ENCODE data around the gene SLAMF9. TPM values are rescaled to one million over a fixed set of nuclear protein-coding genes. Genes with fewer than 3 reads are reported as not detected.

Gene SLAMF9
- total and polyA plus RNA-seq, 2 of the 8 experiments (the other 6 are each of a cell fraction or from before 2014, with no cell fraction given): not detected

DNA sequence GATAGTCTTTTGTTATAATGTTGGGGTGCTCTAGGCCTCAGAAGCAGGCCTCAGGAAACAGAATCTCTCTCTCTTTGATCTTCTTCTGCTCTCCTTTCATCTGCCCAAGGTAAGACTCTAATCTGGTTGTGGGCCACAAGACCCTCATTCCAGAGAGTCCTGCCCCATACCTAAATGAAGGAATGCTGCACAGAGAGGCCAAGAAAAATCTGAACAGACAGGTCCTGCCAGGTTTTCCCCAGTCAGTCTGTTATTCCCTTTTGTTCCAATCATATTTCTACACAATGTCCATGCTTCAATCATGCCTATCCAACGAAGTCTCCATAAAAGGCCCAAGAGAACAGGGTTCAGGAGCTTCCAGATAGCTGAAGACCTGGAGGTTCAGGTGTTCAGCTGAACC lies 47.1 kb downstream of the SLAMF9 start:
- no peak overlapping the region for H2BK12ac ChIP-seq (ENCODE audit: low read depth, low read length)
- no peak overlapping the region for H2BK15ac ChIP-seq (ENCODE audit: low read length)
- H2BK120ac ChIP-seq (replicated peaks; ENCODE audit: low read depth, low read length): no peak overlapping the region
- no peaks in the 10 kb centered on the region; a peak in 1 of 7 replicates for H3K27me3 ChIP-seq (replicated peaks in 1 of 4; ENCODE audit: control insufficient read depth in 3 of 4, extremely low read depth in 1 of 4, insufficient read depth in 3 of 4, low read length in 3 of 4)
- TF ChIP-seq BACH1 (IDR thresholded peaks at IDR 0.05; ENCODE audit: low read length) (no peak), CBX8 (IDR thresholded peaks at IDR 0.05; ENCODE audit: borderline replicate concordance, low read depth, low read length) (no peak), SRF (IDR thresholded peaks at IDR 0.05; ENCODE audit: low read depth, low read length) (no peak), CREB1 (IDR thresholded peaks at IDR 0.05) (no peak), MAFK (IDR thresholded peaks at IDR 0.05; ENCODE audit: low read depth, low read length) (no peak), SAP30 (IDR thresholded peaks at IDR 0.05; ENCODE audit: insufficient read depth, insufficient replicate concordance, low read length) (no peak), KDM4A (IDR thresholded peaks at IDR 0.05; ENCODE audit: low read depth, low read length, severe bottlenecking) (no peak), CTBP2 (IDR thresholded peaks at IDR 0.05; ENCODE audit: borderline replicate concordance, insufficient read depth, insufficient read length, low read length) (no peak), SP1 (IDR thresholded peaks at IDR 0.05; ENCODE audit: low read depth, low read length) (no peak), PHF8 (conservative IDR thresholded peaks at IDR 0.05; ENCODE audit: low read depth, low read length) (no peak), SUZ12 (IDR thresholded peaks at IDR 0.05; ENCODE audit: low read length) (no peak), KDM1A (IDR thresholded peaks at IDR 0.05; ENCODE audit: borderline replicate concordance, low read length) (no peak), GABPA (IDR thresholded peaks at IDR 0.05; ENCODE audit: borderline replicate concordance, insufficient read depth, low read length) (no peak)
- H3K4me2 ChIP-seq (ENCODE audit: insufficient read depth in 1 of 2, low read depth in 2 of 2, low read length in 2 of 2): no peak overlapping the region
- H4K5ac ChIP-seq (ENCODE audit: insufficient read length, low read depth, low read length): no peak overlapping the region
- CTCF ChIA-PET (ENCODE audit: partially characterized antibody): interaction anchor here (0.8 to 1.6 kb wide), 6 partner anchors 12 to 99 kb away, joined by 3 to 4 read pairs (median 3); partner anchors contain the start of gene TAGLN2
- no peaks in the 10 kb centered on the region for H3K23me2 ChIP-seq (ENCODE audit: low read depth, low read length)
- no peak overlapping the region for H3K9ac ChIP-seq (replicated peaks in 1 of 4; ENCODE audit: extremely low read depth in 1 of 4, low read depth in 3 of 4, low read length in 3 of 4)
- H3K4ac ChIP-seq (replicated peaks; ENCODE audit: insufficient read length, low read depth, low read length): no peak overlapping the region
- no peak overlapping the region for H3K27ac ChIP-seq (ENCODE audit: low read depth, low read length)
- no peak overlapping the region for H3K4me3 ChIP-seq (ENCODE audit: extremely low read depth in 1 of 4, insufficient read depth in 2 of 4, low read depth in 3 of 4, low read length in 4 of 4)
- no peaks in the 10 kb centered on the region for H3K79me2 ChIP-seq (ENCODE audit: control insufficient read depth in 1 of 2, insufficient read depth in 2 of 2, low read length in 2 of 2)
- no peak overlapping the region for H3K23ac ChIP-seq (ENCODE audit: insufficient read length)
- no peaks in the 10 kb centered on the region for H3K9me3 ChIP-seq (ENCODE audit: insufficient read depth in 2 of 2, low read depth in 1 of 2, low read length in 1 of 2)
- no peak for FAIRE-seq
- H2BK5ac ChIP-seq (ENCODE audit: low read depth, low read length): no peak overlapping the region
- no peak overlapping the region for H4K8ac ChIP-seq (ENCODE audit: extremely low read depth, insufficient read depth, low read length)
- POLR2A ChIA-PET (ENCODE audit: partially characterized antibody): no interaction called here
- no peaks in the 10 kb centered on the region for H3K36me3 ChIP-seq (ENCODE audit: control insufficient read depth in 2 of 4, insufficient read depth in 4 of 4, low read length in 3 of 4)
- DNase-seq (ENCODE audit: low read depth in 1 of 2, low spot score in 2 of 2): no peak
- peaks cover 3 to 17% (median 12%) of the 10 kb centered on the region in 4 experiments for H3K4me1 ChIP-seq (replicated peaks in 1 of 4; ENCODE audit: control insufficient read depth in 3 of 4, insufficient read depth in 4 of 4, low read length in 3 of 4)
- no peaks in the 10 kb centered on the region for H3K79me1 ChIP-seq (ENCODE audit: low read depth, low read length)
- H2AK5ac ChIP-seq (ENCODE audit: low read depth, low read length): no peak overlapping the region
- no peak overlapping the region for H2BK20ac ChIP-seq (ENCODE audit: low read length)
- 82% methylated on average over 1 of the region's 1 CpG; no CpG with 5 or more reads in 1 of the 2 experiments for WGBS, 2 experiments (ENCODE audit: extremely low coverage in 1 of 2, insufficient coverage in 1 of 2, insufficient read length in 1 of 2, insufficient replicate concordance in 2 of 2, low coverage in 1 of 2, low lambda C conversion rate in 2 of 2, missing lambda C conversion rate in 1 of 2)
- H2AFZ ChIP-seq (ENCODE audit: low read length): no peak overlapping the region
- no peak overlapping the region for H3K18ac ChIP-seq (ENCODE audit: extremely low read depth, low read length)
- no peak overlapping the region for H3K56ac ChIP-seq (replicated peaks; ENCODE audit: insufficient read length, low read depth, low read length)
- no peaks in the 10 kb centered on the region for H4K20me1 ChIP-seq (replicated peaks in 1 of 2; ENCODE audit: control insufficient read depth in 1 of 2, insufficient read depth in 2 of 2, low read length in 2 of 2)
- no peak overlapping the region for H4K91ac ChIP-seq (replicated peaks; ENCODE audit: insufficient read length, low read length)
- H3K14ac ChIP-seq (ENCODE audit: insufficient read length): no peak overlapping the region

Data from H1 (cell line).